Activated T-helper 2 cell treated with anti-CD3 and anti-CD28 coated beads, Interferon-gamma antibody, Interleukin-2, Interleukin-4, amounts not matched to agents 10 μg/mL and 5 μg/mL and 100 μg/mL, durations not matched to agents 14 hours and 24 hours and 36 hours (primary cell): Measurements from ENCODE around the gene CKAP2. TPM values are rescaled to one million over a fixed set of nuclear protein-coding genes. Genes with fewer than 3 reads are reported as not detected.
"Not testable (repeated sequence)": the region's sequence is repeated elsewhere in the genome, so short reads cannot be mapped to it uniquely, and the experiment has no call there.

Source experiments
- DNase-seq: peaks from one replicate; pipeline ENCODE4 v3.0.0; 2021; ENCODE audit warnings: low spot score
- H3K27ac Mint-ChIP-seq: one replicate; pipeline ENCODE4 v1.8.0; 2021; ENCODE audit warnings: mixed read lengths
- H3K27me3 Mint-ChIP-seq: one replicate; pipeline ENCODE4 v1.8.0; 2021; ENCODE audit warnings: low read depth, mixed read lengths
- H3K36me3 Mint-ChIP-seq: one replicate; pipeline ENCODE4 v1.8.0; 2021; ENCODE audit warnings: low read depth, mixed read lengths
- H3K4me1 Mint-ChIP-seq: one replicate; pipeline ENCODE4 v1.8.0; 2021; ENCODE audit warnings: low read depth, mixed read lengths
- H3K4me3 Mint-ChIP-seq: one replicate; pipeline ENCODE4 v1.8.0; 2021; ENCODE audit warnings: low read depth, mild to moderate bottlenecking, moderate library complexity, mixed read lengths
- H3K9me3 Mint-ChIP-seq: one replicate; pipeline ENCODE4 v1.8.0; 2021; ENCODE audit warnings: mixed read lengths
- intact Hi-C: fragments of 100-400 bp; cut with micrococcal nuclease; formaldehyde crosslinking; loops from one replicate; pipeline ENCODE4 v1.15.1; 2023
- total RNA-seq: library from RNA; stranded (reverse); gene quantifications from 2 replicates; pipeline ENCODE4 v1.2.3, GENCODE V29; 2022

The CKAP2 gene
- total RNA-seq, 1 donor from 2014 or later = 46.9 TPM

- H3K4me1 Mint-ChIP-seq, DNase-seq, H3K27me3 Mint-ChIP-seq, H3K4me3 Mint-ChIP-seq, intact Hi-C loops, H3K27ac Mint-ChIP-seq, H3K36me3 Mint-ChIP-seq: not testable (repeated sequence)
- H3K9me3 Mint-ChIP-seq = peaks cover 23% of the 10 kb centered on the region
Measured at GRCh38 chr13:52511598-52511997, 56.3 kb downstream of the CKAP2 start.

- H3K4me1 Mint-ChIP-seq, intact Hi-C loops, H3K27me3 Mint-ChIP-seq, H3K36me3 Mint-ChIP-seq, H3K4me3 Mint-ChIP-seq: not testable (repeated sequence)
- DNase-seq = peak; percentile 45
- Mint-ChIP-seq H3K27ac (peak overlapping the region; percentile 28), H3K9me3 (peaks cover 23% of the 10 kb centered on the region)
Measured at GRCh38 chr13:52513957-52514596, 58.8 kb downstream of the CKAP2 start.

- H3K4me3 Mint-ChIP-seq, DNase-seq, H3K27ac Mint-ChIP-seq, H3K4me1 Mint-ChIP-seq, H3K9me3 Mint-ChIP-seq, intact Hi-C loops, H3K27me3 Mint-ChIP-seq, H3K36me3 Mint-ChIP-seq: not testable (repeated sequence)
Measured at GRCh38 chr13:52523323-52523722, 68.0 kb downstream of the CKAP2 start.

Other genes with a start within 250 kb of the CKAP2 start
- 0.34 and 0.39 TPM in 2 replicates for gene THSD1, start 49.3 kb upstream of the CKAP2 start, total RNA-seq
- 52.3 and 53.5 TPM in 2 replicates for gene VPS36, start 4.8 kb upstream of the CKAP2 start, total RNA-seq
- gene HNRNPA1L2, start 187.0 kb downstream of the CKAP2 start, total RNA-seq = 8.4 and 9.3 TPM in 2 replicates
- 66.5 and 72.3 TPM in 2 replicates for gene SUGT1, start 197.4 kb downstream of the CKAP2 start, total RNA-seq